ENCODE measurements around the gene TMEM203. TPM values are rescaled to one million over a fixed set of nuclear protein-coding genes. Genes with fewer than 3 reads are reported as not detected.
A peak's percentile ranks its signal among the peaks of the same experiment; 100 is the strongest.

The TMEM203 gene
- total RNA-seq, 1 donor from 2014 or later = 36.2 TPM

DNA sequence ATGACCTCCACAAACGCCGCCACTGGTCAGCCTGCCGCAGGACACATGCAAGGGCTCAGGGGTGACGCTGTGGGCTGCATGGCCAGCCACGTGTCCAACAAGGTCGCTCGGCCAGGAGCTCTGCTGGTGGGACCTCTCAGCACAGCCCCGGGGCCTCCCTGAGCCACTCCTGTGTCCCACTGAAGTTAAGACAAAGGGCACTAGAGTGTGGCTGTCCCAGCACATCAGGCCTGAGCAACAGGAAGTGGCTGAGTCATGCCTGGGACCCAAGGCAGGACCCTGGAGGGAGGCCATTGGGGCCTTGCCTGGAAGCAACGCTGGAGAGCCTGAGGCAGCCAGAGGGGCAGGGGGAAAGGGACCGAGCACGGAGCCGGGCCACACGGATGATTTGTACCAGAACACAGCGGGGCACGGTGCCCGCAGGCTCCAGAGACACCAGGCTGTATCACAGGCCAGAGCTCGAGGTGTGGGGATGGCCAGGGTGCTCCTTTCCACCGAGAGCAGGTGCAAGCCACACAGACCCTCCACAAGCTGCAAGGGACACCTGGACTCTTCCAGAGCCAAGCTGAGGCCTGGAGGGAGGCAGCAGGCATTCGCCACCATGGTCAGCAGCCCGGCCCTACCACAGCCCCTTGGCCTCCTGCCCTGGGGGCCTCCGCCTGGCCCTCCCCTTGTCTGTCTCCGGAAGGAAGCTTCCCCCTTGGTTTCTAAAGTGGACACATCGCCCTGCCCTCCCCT, 27.1 kb downstream of the TMEM203 start:
- H3K27me3 Mint-ChIP-seq = peaks cover 9% of the 10 kb centered on the region
- no peak overlapping the region for H3K4me3 Mint-ChIP-seq (ENCODE audit: low read depth)
- TF ChIP-seq, protein P1, sequence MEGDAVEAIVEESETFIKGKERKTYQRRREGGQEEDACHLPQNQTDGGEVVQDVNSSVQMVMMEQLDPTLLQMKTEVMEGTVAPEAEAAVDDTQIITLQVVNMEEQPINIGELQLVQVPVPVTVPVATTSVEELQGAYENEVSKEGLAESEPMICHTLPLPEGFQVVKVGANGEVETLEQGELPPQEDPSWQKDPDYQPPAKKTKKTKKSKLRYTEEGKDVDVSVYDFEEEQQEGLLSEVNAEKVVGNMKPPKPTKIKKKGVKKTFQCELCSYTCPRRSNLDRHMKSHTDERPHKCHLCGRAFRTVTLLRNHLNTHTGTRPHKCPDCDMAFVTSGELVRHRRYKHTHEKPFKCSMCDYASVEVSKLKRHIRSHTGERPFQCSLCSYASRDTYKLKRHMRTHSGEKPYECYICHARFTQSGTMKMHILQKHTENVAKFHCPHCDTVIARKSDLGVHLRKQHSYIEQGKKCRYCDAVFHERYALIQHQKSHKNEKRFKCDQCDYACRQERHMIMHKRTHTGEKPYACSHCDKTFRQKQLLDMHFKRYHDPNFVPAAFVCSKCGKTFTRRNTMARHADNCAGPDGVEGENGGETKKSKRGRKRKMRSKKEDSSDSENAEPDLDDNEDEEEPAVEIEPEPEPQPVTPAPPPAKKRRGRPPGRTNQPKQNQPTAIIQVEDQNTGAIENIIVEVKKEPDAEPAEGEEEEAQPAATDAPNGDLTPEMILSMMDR (IDR thresholded peaks at IDR 0.05; ENCODE audit: unreplicated experiment) = no peak
- no peaks in the 10 kb centered on the region for H3K9me3 Mint-ChIP-seq (ENCODE audit: low read depth)
- H3K27ac Mint-ChIP-seq = no peak overlapping the region
- H3K4me1 Mint-ChIP-seq (ENCODE audit: low read depth) = no peaks in the 10 kb centered on the region
- H3K36me3 Mint-ChIP-seq (ENCODE audit: insufficient read depth) = peaks cover 7% of the 10 kb centered on the region
- DNase-seq (ENCODE audit: low spot score, unreplicated experiment) = no peak

DNA sequence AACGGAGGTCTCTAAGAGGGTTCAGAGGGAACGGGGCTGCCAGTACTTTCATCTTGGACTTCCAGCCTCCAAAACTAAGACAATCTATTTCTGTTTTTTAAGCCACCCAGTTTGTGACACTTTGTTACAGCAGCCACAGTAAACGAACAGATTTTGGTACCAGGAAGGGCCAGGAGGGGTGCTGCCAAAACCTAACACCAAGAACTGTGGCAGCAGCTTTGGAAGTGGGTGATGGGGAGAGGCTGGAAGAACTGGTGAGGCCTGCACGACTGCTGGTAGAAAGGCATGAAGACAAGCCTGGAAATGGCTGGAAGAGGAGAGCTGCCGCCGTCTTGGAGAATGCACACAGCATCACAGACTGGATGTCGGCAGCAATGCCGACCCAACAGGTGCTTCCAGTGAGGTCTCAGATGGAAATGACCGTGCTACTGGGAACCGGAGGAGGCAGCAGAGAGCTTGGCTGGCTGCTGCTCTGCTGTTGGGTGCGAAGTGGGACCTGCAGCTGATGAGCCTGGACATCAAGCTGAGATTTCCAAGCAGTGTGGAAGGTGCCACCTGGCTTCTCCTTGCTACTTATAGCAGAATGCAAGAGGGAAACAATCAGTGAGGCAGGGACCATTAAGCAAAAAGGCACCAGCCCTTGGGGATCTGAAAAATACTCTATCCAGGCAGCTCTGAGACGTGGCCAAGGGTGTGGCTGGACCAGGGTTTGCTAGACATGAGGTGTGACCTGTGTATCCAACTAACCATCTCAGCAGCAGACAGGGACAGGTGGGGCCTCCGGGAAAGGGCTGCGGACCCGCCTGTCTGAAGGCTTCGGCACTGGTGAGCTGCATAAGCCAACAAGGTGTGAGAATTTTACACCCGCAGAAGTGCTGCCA, 28.9 kb downstream of the TMEM203 start:
- H3K9me3 Mint-ChIP-seq (ENCODE audit: low read depth) = no peaks in the 10 kb centered on the region
- H3K4me1 Mint-ChIP-seq (ENCODE audit: low read depth) = no peaks in the 10 kb centered on the region
- peaks cover 4% of the 10 kb centered on the region for H3K36me3 Mint-ChIP-seq (ENCODE audit: insufficient read depth)
- no peak overlapping the region for H3K4me3 Mint-ChIP-seq (ENCODE audit: low read depth)
- DNase-seq (ENCODE audit: low spot score, unreplicated experiment) = no peak
- H3K27me3 Mint-ChIP-seq = peaks cover 14% of the 10 kb centered on the region
- H3K27ac Mint-ChIP-seq = no peak overlapping the region
- TF ChIP-seq, protein P1 (IDR thresholded peaks at IDR 0.05; ENCODE audit: unreplicated experiment) = peak; percentile 62

DNA sequence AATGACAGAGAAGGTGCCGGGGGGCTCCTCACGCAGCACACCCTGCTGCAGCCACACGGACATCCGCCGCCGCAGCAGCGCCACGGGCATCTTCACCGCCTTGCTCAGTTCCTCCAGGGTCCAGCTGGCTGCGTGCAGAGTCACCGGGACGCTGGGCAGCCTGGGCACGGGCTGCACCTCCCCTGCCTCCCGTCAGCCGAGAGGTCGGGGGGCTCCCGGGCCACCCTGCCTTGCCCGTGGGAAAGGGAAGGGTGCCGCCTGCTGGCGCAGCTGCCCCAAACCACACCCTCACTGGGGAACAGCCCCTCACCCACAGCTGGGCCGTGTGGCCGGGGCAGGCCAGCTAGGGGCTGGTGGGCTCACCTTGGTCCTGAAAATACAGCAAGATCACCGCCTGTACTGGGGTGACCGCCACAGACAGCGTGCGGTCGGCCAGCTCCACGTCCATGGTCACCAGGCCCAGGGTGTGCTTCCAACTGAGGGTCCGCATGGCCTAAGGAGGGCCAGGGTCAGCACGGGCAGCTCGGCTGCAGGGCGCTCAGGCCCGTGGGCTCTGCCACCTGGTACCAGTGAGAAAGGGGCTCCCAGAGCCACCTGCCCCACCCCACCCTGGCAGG, 30.0 kb downstream of the TMEM203 start:
- Mint-ChIP-seq H3K4me1 (ENCODE audit: low read depth) (no peaks in the 10 kb centered on the region), H3K4me3 (ENCODE audit: low read depth) (no peak overlapping the region), H3K36me3 (ENCODE audit: insufficient read depth) (peaks cover 4% of the 10 kb centered on the region), H3K9me3 (ENCODE audit: low read depth) (no peaks in the 10 kb centered on the region), H3K27me3 (peaks cover 18% of the 10 kb centered on the region), H3K27ac (no peak overlapping the region)
- TF ChIP-seq, protein P1 (IDR thresholded peaks at IDR 0.05; ENCODE audit: unreplicated experiment) = peak; percentile 7
- no peak for DNase-seq (ENCODE audit: low spot score, unreplicated experiment)

DNA sequence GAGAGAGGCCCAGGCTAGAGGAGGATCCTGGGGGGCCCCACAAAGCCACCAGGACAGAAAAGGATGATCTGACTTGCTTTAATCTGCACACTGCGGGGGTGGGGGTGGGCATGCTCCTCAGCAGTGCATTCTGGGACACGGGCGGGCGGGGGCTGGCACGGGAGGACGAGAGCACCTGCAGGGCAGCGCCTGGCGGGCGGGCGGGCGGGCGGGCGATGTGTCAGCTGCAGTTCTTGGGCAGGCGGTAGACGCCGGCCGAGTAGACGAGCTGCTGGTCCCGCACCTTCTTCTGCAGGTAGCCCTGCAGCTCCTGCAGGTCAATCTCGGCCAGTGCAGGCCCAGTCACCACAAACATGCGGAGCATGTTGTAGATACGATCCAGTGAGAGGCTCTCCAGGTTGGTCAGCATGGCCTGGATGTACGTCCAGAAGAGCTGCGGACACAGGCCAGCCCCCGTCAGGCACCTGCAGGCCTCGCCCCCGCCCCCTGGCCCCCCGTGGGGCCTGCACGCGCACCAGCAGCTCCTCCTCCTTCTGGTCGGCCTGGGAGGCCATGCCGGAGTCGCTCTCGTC, 30.6 kb downstream of the TMEM203 start:
- no peak for DNase-seq (ENCODE audit: low spot score, unreplicated experiment)
- TF ChIP-seq, protein P1 (IDR thresholded peaks at IDR 0.05; ENCODE audit: unreplicated experiment) = peak; percentile 20
- Mint-ChIP-seq H3K4me1 (ENCODE audit: low read depth) (no peaks in the 10 kb centered on the region), H3K9me3 (ENCODE audit: low read depth) (no peaks in the 10 kb centered on the region), H3K4me3 (ENCODE audit: low read depth) (no peak overlapping the region), H3K36me3 (ENCODE audit: insufficient read depth) (peaks cover 4% of the 10 kb centered on the region), H3K27me3 (peaks cover 23% of the 10 kb centered on the region), H3K27ac (no peak overlapping the region)
